GM23338 (cell line): ENCODE data around the gene VPS45. TPM values are rescaled to one million over a fixed set of nuclear protein-coding genes. Genes with fewer than 3 reads are reported as not detected.

Experiments
- CREB1 ChIP-seq: fragments of 250-450 bp; sonication (Bioruptor Pico); IDR thresholded peaks from 2 replicates; pipeline ENCODE4 v1.5.0; 2020; ENCODE audit warnings: low read depth, mild to moderate bottlenecking, moderate library complexity
- CTCF ChIP-seq, 2 experiments: fragments of 200-600 bp in 1 of 2; sonication (generic) in 1 of 2; conservative IDR thresholded peaks; 2 replicates each; pipeline versions ENCODE4 v1.5.1 to v1.6.1; 2016 to 2017; ENCODE audit warnings: antibody characterized with exemption in 2 of 2, low read depth in 2 of 2, mild to moderate bottlenecking in 2 of 2, moderate library complexity in 1 of 2
- EZH2 ChIP-seq: fragments of 200-600 bp; sonication (generic); IDR thresholded peaks from one replicate; pipeline ENCODE4 v1.8.0; 2017; ENCODE audit warnings: antibody characterized with exemption, mild to moderate bottlenecking, low read depth; ENCODE audit not compliant: unreplicated experiment
- EZH2phosphoT487 ChIP-seq: fragments of 200-600 bp; sonication (generic); IDR thresholded peaks from one replicate; pipeline ENCODE4 v1.8.1; 2018; ENCODE audit warnings: antibody characterized with exemption; ENCODE audit not compliant: unreplicated experiment
- STAT1 ChIP-seq: IDR thresholded peaks from one replicate; pipeline ENCODE4 v1.6.1; 2016; ENCODE audit warnings: antibody characterized with exemption; ENCODE audit not compliant: unreplicated experiment
- ZNF331 ChIP-seq: fragments of 250-450 bp; sonication (Bioruptor Pico); IDR thresholded peaks from 2 replicates; pipeline ENCODE4 v1.5.0; 2020; ENCODE audit warnings: low read depth, mild to moderate bottlenecking, moderate library complexity
- ZNF462 ChIP-seq: fragments of 250-450 bp; sonication (Bioruptor Pico); IDR thresholded peaks from 2 replicates; pipeline ENCODE4 v1.5.0; 2020; ENCODE audit warnings: mild to moderate bottlenecking, moderate library complexity
- polyA plus RNA-seq: library from polyadenylated mRNA; unstranded; fragments of >200 nt; fragmentation: Nextera tagmentation; extraction: Ambion mirVana; gene quantifications from 2 replicates; pipeline ENCODE4 v1.2.1, GENCODE V29; 2016
- total RNA-seq: library from RNA; depleted of rRNA; stranded (reverse); fragments of >200 nt; shearing (Covaris generic); gene quantifications from 2 replicates; pipeline ENCODE4 v1.2.3, GENCODE V29; 2014
- TF ChIP-seq, protein P1 (sequence below): IDR thresholded peaks from 2 replicates; pipeline ENCODE4 v1.6.1; 2016; ENCODE audit warnings: antibody characterized with exemption

The VPS45 gene
- total and polyA plus RNA-seq, 2 experiments from 2014 or later, result 23.5 to 37.5 TPM

DNA sequence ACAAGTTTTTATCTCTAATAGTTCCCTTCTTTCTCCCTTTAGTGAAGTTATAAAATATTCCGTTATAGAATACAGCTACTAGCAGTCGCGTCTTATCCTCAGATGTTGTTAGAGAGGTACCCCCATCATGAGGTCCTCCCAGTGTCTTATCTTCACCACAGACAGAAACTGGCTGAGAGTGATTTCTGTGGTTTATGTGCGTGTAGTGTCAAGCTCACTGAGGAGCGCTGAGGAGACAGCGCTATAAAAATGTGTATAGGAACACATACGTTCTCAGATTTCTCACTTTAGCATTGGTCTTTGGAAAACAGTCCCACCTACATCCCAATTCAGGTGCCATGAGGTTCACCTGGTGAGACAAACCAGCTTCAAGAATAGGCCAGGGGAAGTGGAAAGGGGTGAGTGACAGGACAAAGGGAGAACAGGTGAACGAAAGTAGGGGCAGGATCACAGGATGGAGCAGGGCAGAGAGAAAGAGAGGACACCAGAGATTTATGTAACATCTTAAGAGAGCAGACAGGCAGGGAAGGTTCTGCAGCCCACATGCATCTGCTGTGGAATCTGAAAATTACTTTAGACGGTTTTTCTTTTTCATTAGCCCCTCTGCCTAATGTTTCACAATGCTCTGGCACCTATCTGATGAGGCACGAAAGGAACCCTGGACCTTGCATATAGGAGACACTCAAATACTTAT is 79.4 kb downstream of the VPS45 start (continued):
- TF ChIP-seq ZNF462 (CRISPR knock-in tag) (no peak), EZH2 (no peak), EZH2phosphoT487 (no peak), CTCF (conservative IDR thresholded peaks at IDR 0.05; ENCODE audit: low read depth in 2 of 2) (no peak), ZNF331 (CRISPR knock-in tag) (no peak), STAT1 (no peak), CREB1 (no peak)
- TF ChIP-seq, protein P1, sequence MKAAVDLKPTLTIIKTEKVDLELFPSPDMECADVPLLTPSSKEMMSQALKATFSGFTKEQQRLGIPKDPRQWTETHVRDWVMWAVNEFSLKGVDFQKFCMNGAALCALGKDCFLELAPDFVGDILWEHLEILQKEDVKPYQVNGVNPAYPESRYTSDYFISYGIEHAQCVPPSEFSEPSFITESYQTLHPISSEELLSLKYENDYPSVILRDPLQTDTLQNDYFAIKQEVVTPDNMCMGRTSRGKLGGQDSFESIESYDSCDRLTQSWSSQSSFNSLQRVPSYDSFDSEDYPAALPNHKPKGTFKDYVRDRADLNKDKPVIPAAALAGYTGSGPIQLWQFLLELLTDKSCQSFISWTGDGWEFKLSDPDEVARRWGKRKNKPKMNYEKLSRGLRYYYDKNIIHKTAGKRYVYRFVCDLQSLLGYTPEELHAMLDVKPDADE, result no peak
